Stimulated activated CD8-positive, alpha-beta memory T cell treated with anti-CD3 and anti-CD28 coated beads, Interleukin-12 subunit alpha, Interleukin-12 subunit beta, amount 100 ng/mL, for 24 hours (primary cell): ENCODE measurements around the gene CRIM1.

ENCODE experiments used
- DNase-seq: peaks from one replicate; pipeline ENCODE4 v3.0.0-alpha.2; 2020; ENCODE audit errors: extremely low read depth

CRIM1 gene

DNA sequence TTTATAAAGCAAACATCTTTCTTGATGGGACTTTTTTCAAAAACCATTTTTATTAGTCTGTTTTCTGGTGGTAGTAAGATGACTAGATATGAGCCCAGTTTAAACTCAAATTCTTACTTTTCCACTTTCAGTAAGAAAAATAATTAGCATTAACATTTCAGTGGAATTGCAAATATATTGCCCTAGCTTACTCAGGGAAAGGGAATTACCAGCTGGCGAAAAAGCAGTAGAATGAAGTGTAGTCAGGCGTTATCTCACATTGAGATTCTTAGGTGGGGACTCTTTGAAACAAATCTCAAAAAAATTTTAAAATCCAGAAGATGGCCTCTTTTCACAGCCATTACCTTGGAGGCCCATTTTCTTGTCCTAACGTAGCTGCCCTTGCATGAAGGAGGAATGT is 65.8 kb downstream of the CRIM1 start:
- no peak for DNase-seq

GRCh38 chr2:36423172-36423571 is 67.6 kb downstream of the CRIM1 start:
- no peak for DNase-seq

GRCh38 chr2:36423619-36424120 is 68.1 kb downstream of the CRIM1 start:
- no peak for DNase-seq

DNA sequence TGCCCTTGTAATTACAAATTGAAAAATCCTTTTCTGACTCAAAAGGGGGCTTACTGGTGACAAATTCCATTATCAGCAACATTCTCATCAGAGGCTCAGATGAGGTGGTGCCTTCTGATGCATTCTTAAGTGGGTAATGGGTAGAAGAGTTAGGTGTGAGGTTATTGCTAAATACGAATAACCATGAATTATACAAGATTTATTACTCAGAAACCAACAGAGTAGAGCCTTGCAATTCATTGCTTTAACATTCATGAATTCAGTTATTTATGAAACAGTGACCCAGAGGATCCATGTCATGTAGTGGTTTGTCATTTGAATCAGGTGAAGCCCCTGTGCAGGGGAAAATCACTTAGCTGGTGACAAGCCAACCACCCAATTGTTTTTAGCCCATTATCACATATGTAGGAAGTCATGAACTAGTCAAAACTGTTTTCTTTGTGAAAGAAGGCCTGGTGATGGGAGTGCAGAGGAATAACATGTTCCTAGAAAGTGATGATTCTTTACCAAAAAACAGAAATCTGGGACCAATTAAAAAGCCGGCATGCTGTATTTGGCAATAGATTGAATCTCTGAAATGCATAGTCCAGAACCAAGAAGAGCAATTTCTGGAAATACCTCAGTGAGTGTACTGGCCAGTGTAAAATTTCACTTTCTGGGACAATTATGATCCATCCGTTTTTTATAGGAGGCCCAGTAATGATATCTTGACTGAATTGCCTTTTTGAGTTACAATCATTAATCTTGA is 70.2 kb downstream of the CRIM1 start:
- no peak for DNase-seq

DNA sequence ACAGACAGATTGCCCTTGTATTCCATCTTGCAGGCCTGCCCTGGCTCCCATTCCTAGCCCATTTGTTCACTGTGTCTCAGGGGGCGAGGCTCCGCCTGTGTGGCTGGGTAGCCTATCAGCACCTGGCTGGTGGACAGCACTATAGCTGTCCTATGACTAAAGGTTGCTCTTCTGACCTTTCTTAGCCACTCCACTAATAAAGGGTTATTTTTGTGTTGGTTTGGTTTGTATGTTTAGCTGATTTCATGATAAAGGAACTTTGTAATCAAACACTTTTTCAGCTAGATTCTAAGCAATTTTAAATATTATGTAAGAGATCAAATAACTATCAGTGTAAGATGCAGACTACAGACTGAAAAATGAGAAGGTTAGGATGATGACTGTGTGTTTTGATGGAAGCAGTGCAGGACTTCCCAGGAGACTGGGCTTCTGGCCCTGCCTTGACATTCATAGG is 72.2 kb downstream of the CRIM1 start:
- no peak for DNase-seq

DNA sequence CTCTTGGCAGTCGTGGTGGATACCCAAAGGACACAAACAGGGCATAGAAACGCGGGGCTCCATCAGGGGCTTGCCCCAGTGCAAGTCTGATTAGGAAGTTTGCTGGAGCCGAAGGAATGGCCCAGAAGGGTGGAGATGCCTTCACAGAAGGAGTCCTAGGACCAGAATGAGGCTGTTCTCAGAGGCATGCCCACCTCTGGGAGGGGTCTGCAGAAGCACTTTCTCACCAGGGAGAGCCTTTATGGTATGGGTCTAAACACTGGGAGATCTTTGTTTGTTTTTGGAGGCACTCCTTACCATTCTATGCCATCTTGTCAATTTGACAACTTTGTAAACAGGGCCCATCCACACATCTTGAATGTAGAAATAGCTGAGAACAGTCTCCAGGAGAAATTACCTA is 75.0 kb downstream of the CRIM1 start:
- no peak for DNase-seq

GRCh38 chr2:36432479-36432878 is 76.9 kb downstream of the CRIM1 start:
- no peak for DNase-seq

- no peak for DNase-seq
Measured at GRCh38 chr2:36433311-36434217, 78.0 kb downstream of the CRIM1 start.

DNA sequence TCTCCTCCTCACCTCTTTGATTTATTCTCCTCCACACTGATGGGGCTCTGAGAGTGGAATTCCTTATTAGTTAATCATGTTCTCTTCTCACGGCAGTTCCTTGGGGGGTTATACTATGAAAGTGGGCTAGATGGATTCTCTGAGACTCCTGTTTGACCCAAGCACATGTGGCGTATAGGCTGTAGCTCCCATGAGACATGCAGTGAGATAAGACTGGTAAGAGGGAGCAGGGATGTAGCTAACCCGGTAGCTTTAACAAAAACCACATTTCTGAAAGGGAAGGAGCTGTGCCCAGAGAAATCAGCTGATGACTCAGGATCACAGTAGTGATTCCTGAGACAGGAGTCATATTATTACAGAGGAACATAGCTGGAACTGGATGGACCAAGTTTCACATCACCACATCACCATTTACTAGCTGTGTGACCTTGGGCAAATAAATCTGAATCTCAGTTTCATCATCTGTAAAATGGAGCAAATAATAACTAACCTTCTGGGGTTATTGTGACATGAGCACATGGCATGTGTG is 82.9 kb downstream of the CRIM1 start:
- DNase-seq = no peak

DNA sequence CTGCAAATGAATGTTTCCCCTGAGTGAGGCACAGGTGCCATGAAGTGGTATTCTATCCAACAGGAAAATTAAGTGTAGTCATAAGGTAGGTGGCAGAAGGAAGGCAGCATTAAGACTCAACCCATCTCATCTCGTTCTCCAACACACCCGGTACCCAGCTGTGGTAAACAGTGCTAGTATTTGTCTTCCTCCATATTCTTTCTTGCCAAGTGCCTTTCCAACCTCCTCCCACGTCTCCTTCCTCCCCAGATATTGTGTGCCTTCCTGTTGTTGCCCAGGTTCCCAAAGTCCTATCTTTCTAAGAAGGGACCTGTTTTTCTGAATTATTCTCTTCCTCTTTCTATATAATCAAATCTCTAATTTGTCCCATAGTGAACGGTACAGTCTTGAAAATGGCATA is 83.5 kb downstream of the CRIM1 start:
- DNase-seq = no peak

- DNase-seq = no peak
Measured at GRCh38 chr2:36441065-36441625, 85.6 kb downstream of the CRIM1 start.

DNA sequence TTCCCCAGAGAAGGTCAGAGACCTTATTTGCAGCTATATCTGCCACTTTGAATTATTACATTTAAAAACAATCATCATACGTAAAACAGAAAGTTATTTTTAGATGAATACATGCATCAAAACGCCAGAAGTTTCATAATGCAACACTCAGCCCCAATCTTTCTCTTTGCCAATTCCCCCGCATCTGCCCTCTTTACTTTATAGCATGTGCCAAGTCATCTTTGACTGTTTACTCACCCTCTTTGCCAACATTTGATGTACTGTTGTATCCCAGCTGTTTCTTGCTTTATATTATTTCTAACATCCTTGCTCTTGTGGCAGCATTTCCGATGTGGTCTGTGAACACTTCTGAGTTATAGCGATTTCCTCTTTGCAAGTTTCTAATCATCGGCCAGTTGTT is 86.2 kb downstream of the CRIM1 start:
- no peak for DNase-seq

GRCh38 chr2:36444216-36444936 is 88.8 kb downstream of the CRIM1 start:
- DNase-seq = no peak

GRCh38 chr2:36445185-36445866 is 89.7 kb downstream of the CRIM1 start:
- DNase-seq = no peak

DNA sequence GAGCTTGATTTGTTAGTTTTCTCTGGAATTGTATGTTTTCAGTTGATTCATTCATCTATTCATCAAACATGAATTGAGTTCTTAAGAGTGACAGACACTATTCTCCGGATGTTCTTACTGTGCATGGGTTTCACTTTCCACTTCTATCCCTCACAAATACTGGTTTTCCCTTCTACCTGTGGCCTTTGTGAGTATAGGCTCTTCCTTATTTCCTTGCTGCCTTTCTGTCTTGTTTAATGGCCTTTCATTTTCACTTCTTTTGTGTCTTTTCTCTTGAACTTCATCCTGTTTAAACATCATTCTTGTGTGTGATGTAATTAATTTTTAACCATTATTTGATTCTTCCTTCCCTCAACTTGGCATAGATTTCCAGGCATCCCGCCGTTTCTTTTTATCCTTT is 90.7 kb downstream of the CRIM1 start:
- no peak for DNase-seq

DNA sequence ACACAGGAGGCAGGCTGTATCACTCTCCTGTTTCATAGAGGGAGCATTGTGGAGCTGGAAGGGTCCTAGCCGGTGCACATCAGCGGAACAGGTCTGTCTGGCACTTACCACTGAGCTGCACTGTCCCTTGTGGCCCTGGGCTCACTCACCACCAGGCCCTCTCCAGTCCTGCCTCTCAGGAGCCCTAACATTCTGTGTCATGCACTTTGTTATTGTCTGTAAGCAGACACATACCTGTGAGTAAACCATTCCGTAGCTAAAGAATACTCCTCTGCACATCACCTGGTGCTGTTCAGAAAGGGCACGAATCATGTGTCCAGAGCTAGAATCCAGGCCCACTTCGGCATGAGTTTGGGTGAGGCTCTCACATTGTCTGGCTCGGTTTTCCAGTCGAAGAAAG is 93.6 kb downstream of the CRIM1 start:
- no peak for DNase-seq

- DNase-seq = no peak
Measured at GRCh38 chr2:36449943-36450392, 94.4 kb downstream of the CRIM1 start.

DNA sequence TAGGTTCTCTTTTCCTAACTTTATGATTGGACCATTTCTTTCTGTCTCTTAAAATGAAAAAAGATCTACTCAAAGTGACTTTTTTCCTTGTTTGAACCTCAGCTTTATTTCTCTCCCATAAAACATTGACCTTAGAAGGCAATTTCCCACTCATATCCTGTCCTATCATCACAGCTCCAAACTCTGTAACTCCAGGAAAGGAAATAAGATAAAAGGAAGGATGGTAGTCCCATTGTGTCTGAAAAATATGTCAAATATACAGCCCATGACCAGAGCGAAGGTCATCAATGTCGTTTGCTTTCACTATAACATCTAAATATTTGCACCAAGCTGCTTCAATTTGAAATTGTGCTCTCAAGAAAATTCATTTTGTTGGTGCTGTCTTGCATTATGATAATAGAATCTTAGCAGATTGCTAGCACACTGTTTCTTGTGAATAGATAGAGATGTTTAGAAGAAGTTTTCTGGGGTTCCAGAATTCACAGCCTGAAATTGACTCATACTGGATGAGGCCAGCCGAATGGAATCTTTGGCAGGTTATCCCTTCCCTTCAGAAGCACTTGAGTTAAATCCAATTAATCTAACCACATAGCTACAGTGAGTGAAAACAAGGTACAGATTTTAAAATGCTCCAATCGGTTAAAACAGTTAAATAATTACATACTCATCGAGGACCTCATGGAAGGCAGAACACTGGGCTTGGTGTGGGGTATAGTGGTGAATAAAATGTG is 95.1 kb downstream of the CRIM1 start:
- DNase-seq = no peak

GRCh38 chr2:36451512-36451911 is 95.9 kb downstream of the CRIM1 start:
- DNase-seq = no peak

DNA sequence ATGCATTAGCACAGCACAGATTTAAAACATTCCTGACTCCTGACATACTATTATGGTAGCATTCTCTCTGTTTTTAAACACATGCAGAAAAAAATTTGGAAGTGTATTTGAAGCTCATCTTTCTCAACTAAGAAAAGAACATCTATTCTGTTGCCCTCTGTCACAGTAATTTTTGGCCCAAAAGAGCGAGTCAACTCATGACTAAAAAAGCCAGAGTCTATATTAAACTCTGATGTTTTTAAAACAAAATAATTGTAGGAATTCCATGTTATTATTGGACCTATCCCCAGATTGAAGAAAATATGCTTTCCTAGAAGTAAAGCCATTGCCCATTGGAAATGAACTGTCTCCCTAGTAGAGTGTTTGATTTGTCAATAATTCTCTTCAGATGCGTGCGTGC is 96.7 kb downstream of the CRIM1 start:
- DNase-seq = no peak
